GM23338 (cell line): ENCODE data around the gene ELMOD3. TPM values are rescaled to one million over a fixed set of nuclear protein-coding genes. Genes with fewer than 3 reads are reported as not detected.

Source experiments
- ATAC-seq: fragments of 200-7000 bp; cut with Tn5 transposase; 3 replicates; pipeline ENCODE4 v1.9.1; 2020
- DNase-seq: peaks from one replicate; pipeline ENCODE4 v3.0.0-alpha.2; 2015; ENCODE audit warnings: low spot score
- H2AFZ ChIP-seq: fragments of 200-600 bp; sonication (generic); 2 replicates; pipeline ENCODE4 v1.8.0; 2016; ENCODE audit warnings: antibody characterized with exemption, mild to moderate bottlenecking, moderate library complexity
- H3F3A ChIP-seq: fragments of 200-600 bp; sonication (generic); replicated peaks from 2 replicates; pipeline ENCODE4 v1.8.0; 2017; ENCODE audit warnings: antibody characterized with exemption, mixed run types, low read depth
- H3K27ac ChIP-seq: fragments of 200-600 bp; sonication (generic); 2 replicates; pipeline ENCODE4 v1.6.1; 2016; ENCODE audit warnings: low read depth
- H3K27me3 ChIP-seq: fragments of 200-600 bp; sonication (generic); 2 replicates; pipeline ENCODE4 v1.8.0; 2016; ENCODE audit warnings: mild to moderate bottlenecking, mixed run types, moderate library complexity; ENCODE audit not compliant: insufficient read depth
- H3K36me3 ChIP-seq: fragments of 200-600 bp; sonication (generic); 2 replicates; pipeline ENCODE4 v1.8.0; 2016; ENCODE audit warnings: mild to moderate bottlenecking; ENCODE audit not compliant: insufficient read depth
- H3K4me1 ChIP-seq: fragments of 200-600 bp; sonication (generic); 2 replicates; pipeline ENCODE4 v1.8.0; 2016; ENCODE audit warnings: mild to moderate bottlenecking, moderate library complexity; ENCODE audit not compliant: insufficient read depth
- H3K4me2 ChIP-seq: fragments of 200-600 bp; sonication (generic); 2 replicates; pipeline ENCODE4 v1.7.1; 2017; ENCODE audit warnings: mixed run types
- H3K4me3 ChIP-seq: fragments of 200-600 bp; sonication (generic); 2 replicates; pipeline ENCODE4 v1.6.1; 2016; ENCODE audit warnings: mixed run types
- H3K79me2 ChIP-seq: fragments of 200-600 bp; sonication (generic); replicated peaks from 2 replicates; pipeline ENCODE4 v1.8.0; 2017; ENCODE audit warnings: mild to moderate bottlenecking; ENCODE audit not compliant: insufficient read depth
- H3K9me2 ChIP-seq: fragments of 200-600 bp; sonication (generic); 2 replicates; pipeline ENCODE4 v1.8.0; 2017; ENCODE audit not compliant: insufficient read depth
- H4K20me1 ChIP-seq: fragments of 200-600 bp; sonication (generic); replicated peaks from 2 replicates; pipeline ENCODE4 v1.8.0; 2017; ENCODE audit warnings: mild to moderate bottlenecking; ENCODE audit not compliant: insufficient read depth
- H3K27ac Mint-ChIP-seq: 2 replicates; pipeline ENCODE4 v1.8.0; 2020; ENCODE audit warnings: inconsistent platforms, mild to moderate bottlenecking, moderate library complexity, mixed read lengths
- H3K27me3 Mint-ChIP-seq: 3 replicates; pipeline ENCODE4 v1.8.0; 2022; ENCODE audit warnings: low read depth, mild to moderate bottlenecking, moderate library complexity, mixed read lengths, inconsistent platforms; ENCODE audit not compliant: insufficient read depth, poor library complexity
- H3K36me3 Mint-ChIP-seq: 3 replicates; pipeline ENCODE4 v1.8.0; 2021; ENCODE audit warnings: low read depth, mild to moderate bottlenecking, inconsistent platforms, moderate library complexity, mixed read lengths
- H3K4me1 Mint-ChIP-seq: 3 replicates; pipeline ENCODE4 v1.8.0; 2020; ENCODE audit warnings: mild to moderate bottlenecking, inconsistent platforms, mixed read lengths
- H3K4me3 Mint-ChIP-seq: 3 replicates; pipeline ENCODE4 v1.8.0; 2021; ENCODE audit warnings: moderate library complexity, mild to moderate bottlenecking, inconsistent platforms, mixed read lengths
- H3K9me3 Mint-ChIP-seq: 3 replicates; pipeline ENCODE4 v1.8.0; 2020; ENCODE audit warnings: moderate library complexity, mild to moderate bottlenecking, inconsistent platforms, mixed read lengths
- CREB1 ChIP-seq: fragments of 250-450 bp; sonication (Bioruptor Pico); IDR thresholded peaks from 2 replicates; pipeline ENCODE4 v1.5.0; 2020; ENCODE audit warnings: low read depth, mild to moderate bottlenecking, moderate library complexity
- EZH2 ChIP-seq: fragments of 200-600 bp; sonication (generic); IDR thresholded peaks from one replicate; pipeline ENCODE4 v1.8.0; 2017; ENCODE audit warnings: antibody characterized with exemption, mild to moderate bottlenecking, low read depth; ENCODE audit not compliant: unreplicated experiment
- EZH2phosphoT487 ChIP-seq: fragments of 200-600 bp; sonication (generic); IDR thresholded peaks from one replicate; pipeline ENCODE4 v1.8.1; 2018; ENCODE audit warnings: antibody characterized with exemption; ENCODE audit not compliant: unreplicated experiment
- JUNB ChIP-seq: IDR thresholded peaks from one replicate; pipeline ENCODE4 v1.6.1; 2016; ENCODE audit warnings: antibody characterized with exemption; ENCODE audit not compliant: unreplicated experiment
- NANOG ChIP-seq: IDR thresholded peaks from 2 replicates; pipeline ENCODE4 v1.6.1; 2016; ENCODE audit warnings: antibody characterized with exemption, borderline replicate concordance
- POLR2AphosphoS5 ChIP-seq: IDR thresholded peaks from 2 replicates; pipeline ENCODE4 v1.6.1; 2016; ENCODE audit warnings: antibody characterized with exemption, low read depth
- STAT1 ChIP-seq: IDR thresholded peaks from one replicate; pipeline ENCODE4 v1.6.1; 2016; ENCODE audit warnings: antibody characterized with exemption; ENCODE audit not compliant: unreplicated experiment
- ZNF114 ChIP-seq: fragments of 250-450 bp; sonication (Bioruptor Pico); IDR thresholded peaks from 2 replicates; pipeline ENCODE4 v1.5.0; 2020; ENCODE audit warnings: mild to moderate bottlenecking, moderate library complexity
- ZNF331 ChIP-seq: fragments of 250-450 bp; sonication (Bioruptor Pico); IDR thresholded peaks from 2 replicates; pipeline ENCODE4 v1.5.0; 2020; ENCODE audit warnings: low read depth, mild to moderate bottlenecking, moderate library complexity
- ZNF462 ChIP-seq: fragments of 250-450 bp; sonication (Bioruptor Pico); IDR thresholded peaks from 2 replicates; pipeline ENCODE4 v1.5.0; 2020; ENCODE audit warnings: mild to moderate bottlenecking, moderate library complexity
- polyA plus RNA-seq: library from polyadenylated mRNA; unstranded; fragments of >200 nt; fragmentation: Nextera tagmentation; extraction: Ambion mirVana; gene quantifications from 2 replicates; pipeline ENCODE4 v1.2.1, GENCODE V29; 2016
- total RNA-seq: library from RNA; depleted of rRNA; stranded (reverse); fragments of >200 nt; shearing (Covaris generic); gene quantifications from 2 replicates; pipeline ENCODE4 v1.2.3, GENCODE V29; 2014
- TF ChIP-seq, protein P1 (sequence below): IDR thresholded peaks from one replicate; pipeline ENCODE4 v1.6.1; 2018; ENCODE audit warnings: antibody characterized with exemption; ENCODE audit not compliant: unreplicated experiment
- TF ChIP-seq, protein P2 (sequence below), 2 experiments: fragments of 200-600 bp in 1 of 2; sonication (generic) in 1 of 2; conservative IDR thresholded peaks; 2 replicates each; pipeline versions ENCODE4 v1.5.1 to v1.6.1; 2016 to 2017; ENCODE audit warnings: antibody characterized with exemption in 2 of 2, low read depth in 2 of 2, mild to moderate bottlenecking in 2 of 2, moderate library complexity in 1 of 2
- TF ChIP-seq, protein P3 (sequence below): IDR thresholded peaks from 2 replicates; pipeline ENCODE4 v1.6.1; 2016; ENCODE audit warnings: antibody characterized with exemption

The ELMOD3 gene
- total and polyA plus RNA-seq, 2 experiments from 2014 or later, result 8.6 to 8.9 TPM

- H3K4me3 Mint-ChIP-seq, result no peak overlapping the region
- H3K79me2 ChIP-seq, result no peaks in the 10 kb centered on the region
- H3K36me3 ChIP-seq, result no peaks in the 10 kb centered on the region
- no peak for ATAC-seq
- H3K9me2 ChIP-seq, result no peaks in the 10 kb centered on the region
- no peak overlapping the region for H3K4me2 ChIP-seq
- no peak overlapping the region for H2AFZ ChIP-seq
- H3K27ac Mint-ChIP-seq, result no peak overlapping the region
- H3K27ac ChIP-seq, result no peak overlapping the region
- H3K36me3 Mint-ChIP-seq, result no peaks in the 10 kb centered on the region; the same call in 2 of the 3 replicates
- H3K4me1 Mint-ChIP-seq, result peaks cover 40% of the 10 kb centered on the region
- H3K4me3 ChIP-seq, result no peak overlapping the region
- no peak for TF ChIP-seq ZNF331 (CRISPR knock-in tag)
- TF ChIP-seq ZNF462, result no peak
- no peak for TF ChIP-seq CREB1 (CRISPR knock-in tag)
- TF ChIP-seq, protein P1, sequence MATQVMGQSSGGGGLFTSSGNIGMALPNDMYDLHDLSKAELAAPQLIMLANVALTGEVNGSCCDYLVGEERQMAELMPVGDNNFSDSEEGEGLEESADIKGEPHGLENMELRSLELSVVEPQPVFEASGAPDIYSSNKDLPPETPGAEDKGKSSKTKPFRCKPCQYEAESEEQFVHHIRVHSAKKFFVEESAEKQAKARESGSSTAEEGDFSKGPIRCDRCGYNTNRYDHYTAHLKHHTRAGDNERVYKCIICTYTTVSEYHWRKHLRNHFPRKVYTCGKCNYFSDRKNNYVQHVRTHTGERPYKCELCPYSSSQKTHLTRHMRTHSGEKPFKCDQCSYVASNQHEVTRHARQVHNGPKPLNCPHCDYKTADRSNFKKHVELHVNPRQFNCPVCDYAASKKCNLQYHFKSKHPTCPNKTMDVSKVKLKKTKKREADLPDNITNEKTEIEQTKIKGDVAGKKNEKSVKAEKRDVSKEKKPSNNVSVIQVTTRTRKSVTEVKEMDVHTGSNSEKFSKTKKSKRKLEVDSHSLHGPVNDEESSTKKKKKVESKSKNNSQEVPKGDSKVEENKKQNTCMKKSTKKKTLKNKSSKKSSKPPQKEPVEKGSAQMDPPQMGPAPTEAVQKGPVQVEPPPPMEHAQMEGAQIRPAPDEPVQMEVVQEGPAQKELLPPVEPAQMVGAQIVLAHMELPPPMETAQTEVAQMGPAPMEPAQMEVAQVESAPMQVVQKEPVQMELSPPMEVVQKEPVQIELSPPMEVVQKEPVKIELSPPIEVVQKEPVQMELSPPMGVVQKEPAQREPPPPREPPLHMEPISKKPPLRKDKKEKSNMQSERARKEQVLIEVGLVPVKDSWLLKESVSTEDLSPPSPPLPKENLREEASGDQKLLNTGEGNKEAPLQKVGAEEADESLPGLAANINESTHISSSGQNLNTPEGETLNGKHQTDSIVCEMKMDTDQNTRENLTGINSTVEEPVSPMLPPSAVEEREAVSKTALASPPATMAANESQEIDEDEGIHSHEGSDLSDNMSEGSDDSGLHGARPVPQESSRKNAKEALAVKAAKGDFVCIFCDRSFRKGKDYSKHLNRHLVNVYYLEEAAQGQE, result no peak
- TF ChIP-seq STAT1, result no peak
- no peak for TF ChIP-seq NANOG
- TF ChIP-seq EZH2phosphoT487, result no peak
- no peak for TF ChIP-seq ZNF114
- TF ChIP-seq, protein P2, sequence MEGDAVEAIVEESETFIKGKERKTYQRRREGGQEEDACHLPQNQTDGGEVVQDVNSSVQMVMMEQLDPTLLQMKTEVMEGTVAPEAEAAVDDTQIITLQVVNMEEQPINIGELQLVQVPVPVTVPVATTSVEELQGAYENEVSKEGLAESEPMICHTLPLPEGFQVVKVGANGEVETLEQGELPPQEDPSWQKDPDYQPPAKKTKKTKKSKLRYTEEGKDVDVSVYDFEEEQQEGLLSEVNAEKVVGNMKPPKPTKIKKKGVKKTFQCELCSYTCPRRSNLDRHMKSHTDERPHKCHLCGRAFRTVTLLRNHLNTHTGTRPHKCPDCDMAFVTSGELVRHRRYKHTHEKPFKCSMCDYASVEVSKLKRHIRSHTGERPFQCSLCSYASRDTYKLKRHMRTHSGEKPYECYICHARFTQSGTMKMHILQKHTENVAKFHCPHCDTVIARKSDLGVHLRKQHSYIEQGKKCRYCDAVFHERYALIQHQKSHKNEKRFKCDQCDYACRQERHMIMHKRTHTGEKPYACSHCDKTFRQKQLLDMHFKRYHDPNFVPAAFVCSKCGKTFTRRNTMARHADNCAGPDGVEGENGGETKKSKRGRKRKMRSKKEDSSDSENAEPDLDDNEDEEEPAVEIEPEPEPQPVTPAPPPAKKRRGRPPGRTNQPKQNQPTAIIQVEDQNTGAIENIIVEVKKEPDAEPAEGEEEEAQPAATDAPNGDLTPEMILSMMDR (conservative IDR thresholded peaks at IDR 0.05; ENCODE audit: low read depth in 2 of 2), result no peak
- no peak for TF ChIP-seq JUNB
- TF ChIP-seq POLR2AphosphoS5, result no peak
- no peak for TF ChIP-seq EZH2
- TF ChIP-seq, protein P3, sequence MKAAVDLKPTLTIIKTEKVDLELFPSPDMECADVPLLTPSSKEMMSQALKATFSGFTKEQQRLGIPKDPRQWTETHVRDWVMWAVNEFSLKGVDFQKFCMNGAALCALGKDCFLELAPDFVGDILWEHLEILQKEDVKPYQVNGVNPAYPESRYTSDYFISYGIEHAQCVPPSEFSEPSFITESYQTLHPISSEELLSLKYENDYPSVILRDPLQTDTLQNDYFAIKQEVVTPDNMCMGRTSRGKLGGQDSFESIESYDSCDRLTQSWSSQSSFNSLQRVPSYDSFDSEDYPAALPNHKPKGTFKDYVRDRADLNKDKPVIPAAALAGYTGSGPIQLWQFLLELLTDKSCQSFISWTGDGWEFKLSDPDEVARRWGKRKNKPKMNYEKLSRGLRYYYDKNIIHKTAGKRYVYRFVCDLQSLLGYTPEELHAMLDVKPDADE, result no peak
- peaks cover 22% of the 10 kb centered on the region for H3K27me3 Mint-ChIP-seq
- no peaks in the 10 kb centered on the region for H4K20me1 ChIP-seq
- no peaks in the 10 kb centered on the region for H3K9me3 Mint-ChIP-seq
- peaks cover 37% of the 10 kb centered on the region for H3K4me1 ChIP-seq
- no peak for DNase-seq
- peaks cover 12% of the 10 kb centered on the region; the same call in 1 of the 2 replicates for H3F3A ChIP-seq
- peaks cover 4% of the 10 kb centered on the region; the same call in 1 of the 2 replicates for H3K27me3 ChIP-seq
Observed at GRCh38 chr2:85427300-85427835, 72.8 kb downstream of the ELMOD3 start.
